Measurements from ENCODE around the gene SHLD2.
"Not testable (repeated sequence)": the region's sequence is repeated elsewhere in the genome, so short reads cannot be mapped to it uniquely, and the experiment has no call there.

The SHLD2 gene

GRCh38 chr10:87211848-87212247 lies 116.8 kb downstream of the SHLD2 start:
- DNase-seq (ENCODE audit: low read depth in 1 of 2, low spot score in 1 of 2): not testable (repeated sequence)

GRCh38 chr10:87213150-87213765 lies 118.3 kb downstream of the SHLD2 start:
- not testable (repeated sequence) for DNase-seq (ENCODE audit: low read depth in 1 of 2, low spot score in 1 of 2)

DNA sequence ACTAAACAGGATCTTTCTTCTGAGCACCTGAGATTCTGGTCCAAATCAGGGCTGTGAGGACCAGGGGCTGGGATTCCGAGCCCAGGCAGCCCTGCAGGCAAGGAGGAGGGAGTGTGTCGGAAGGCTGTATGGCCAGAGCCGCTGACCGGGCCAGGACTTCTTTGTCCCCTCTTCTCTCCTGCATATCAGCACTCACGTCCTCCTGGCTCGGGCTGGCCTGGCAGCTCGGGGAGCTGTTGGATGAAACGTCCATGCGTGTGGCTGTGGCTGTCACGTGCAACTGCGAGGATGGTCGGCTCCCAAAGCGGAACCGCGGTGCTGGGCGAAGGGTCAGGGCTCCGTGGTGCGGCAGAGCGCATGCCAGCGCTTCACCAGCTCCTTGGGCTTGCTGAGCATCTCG lies 118.8 kb downstream of the SHLD2 start:
- not testable (repeated sequence) for DNase-seq (ENCODE audit: low read depth in 1 of 2, low spot score in 1 of 2)

GRCh38 chr10:87216120-87216519 lies 121.1 kb downstream of the SHLD2 start:
- not testable (repeated sequence) for DNase-seq (ENCODE audit: low read depth in 1 of 2, low spot score in 1 of 2)

- DNase-seq (ENCODE audit: low read depth in 1 of 2, low spot score in 1 of 2): not testable (repeated sequence)
These were observed 124.4 kb downstream of the SHLD2 start for GRCh38 chr10:87219370-87219769.

GRCh38 chr10:87222789-87223188 lies 127.8 kb downstream of the SHLD2 start:
- DNase-seq (ENCODE audit: low read depth in 1 of 2, low spot score in 1 of 2): not testable (repeated sequence)

DNA sequence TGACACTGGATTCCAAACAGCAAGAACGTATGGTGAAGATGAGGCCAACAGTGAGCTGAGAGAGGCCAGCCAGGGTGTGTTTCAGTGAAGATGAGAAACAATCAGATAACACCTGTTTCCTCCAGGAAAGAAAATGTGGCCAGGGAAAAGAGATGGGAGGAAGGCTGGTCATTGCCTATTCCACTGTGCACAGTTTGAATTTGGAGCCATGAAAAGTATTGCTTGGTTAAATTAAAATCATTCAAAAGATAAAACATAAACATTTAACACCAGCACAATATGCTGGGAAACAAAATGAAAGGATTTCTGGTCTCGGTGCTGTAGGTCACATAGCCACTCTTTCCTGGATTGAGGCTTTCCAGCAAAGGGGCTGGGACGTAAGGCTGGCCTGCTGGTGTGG lies 130.1 kb downstream of the SHLD2 start, which contains the start of gene NUTM2A:
Gene NUTM2A, plus strand, starts transcription at position 301 of the 400 bp plus-strand sequence. CDS start 383 bp downstream, outside the sequence.
- not testable (repeated sequence) for DNase-seq (ENCODE audit: low read depth in 1 of 2, low spot score in 1 of 2)

- not testable (repeated sequence) for DNase-seq (ENCODE audit: low read depth in 1 of 2, low spot score in 1 of 2)
These were observed 133.2 kb downstream of the SHLD2 start for GRCh38 chr10:87228247-87228646.

GRCh38 chr10:87229211-87229610 lies 134.2 kb downstream of the SHLD2 start:
- DNase-seq (ENCODE audit: low read depth in 1 of 2, low spot score in 1 of 2): not testable (repeated sequence)

GRCh38 chr10:87234854-87235253 lies 139.8 kb downstream of the SHLD2 start:
- not testable (repeated sequence) for DNase-seq (ENCODE audit: low read depth in 1 of 2, low spot score in 1 of 2)

DNA sequence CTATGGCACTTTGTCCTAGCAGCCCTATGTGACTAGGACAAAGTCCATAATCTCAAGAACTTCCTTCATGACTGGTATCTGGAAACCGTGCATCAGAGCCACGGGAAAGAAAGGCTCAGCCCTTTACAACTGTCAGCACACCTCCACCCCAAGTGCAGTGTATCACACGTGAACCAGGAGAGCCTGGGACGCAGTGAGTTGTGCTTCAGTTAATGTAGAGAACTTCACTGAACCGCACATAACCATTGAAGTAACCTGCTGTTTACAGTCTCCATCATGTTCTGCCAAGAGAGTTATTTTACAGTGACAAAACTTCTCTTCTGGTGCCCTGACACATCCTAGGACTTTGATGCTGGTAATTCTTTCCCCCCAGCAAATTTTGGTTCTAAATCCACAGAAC lies 142.2 kb downstream of the SHLD2 start:
- DNase-seq (ENCODE audit: low read depth in 1 of 2, low spot score in 1 of 2): not testable (repeated sequence)

- DNase-seq (ENCODE audit: low read depth in 1 of 2, low spot score in 1 of 2): not testable (repeated sequence)
These were observed 144.4 kb downstream of the SHLD2 start for GRCh38 chr10:87239346-87239808.

Data from activated CD4-positive, alpha-beta T cell treated with anti-CD3 and anti-CD28 coated beads, Interleukin-2, amount 50 U/mL, for 24 hours (primary cell).